Activated T-cell treated with anti-CD3 and anti-CD28 coated beads, Interleukin-2, amount 50 U/mL, for 4 hours (primary cell): Measurements from ENCODE around the gene ENAM. TPM values are rescaled to one million over a fixed set of nuclear protein-coding genes. Genes with fewer than 3 reads are reported as not detected.
"Not testable (repeated sequence)": the region's sequence is repeated elsewhere in the genome, so short reads cannot be mapped to it uniquely, and the experiment has no call there.

Source experiments
- ATAC-seq, 2 donors: fragments of 200-7000 bp; cut with Tn5 transposase; one replicate each; pipeline ENCODE4 v1.10.0; 2021
- DNase-seq: peaks from one replicate; pipeline ENCODE4 v3.0.0-alpha.2; 2020
- H3K27me3 Mint-ChIP-seq: one replicate; pipeline ENCODE4 v1.8.0; 2021; ENCODE audit warnings: low read depth, mixed read lengths
- H3K36me3 Mint-ChIP-seq: one replicate; pipeline ENCODE4 v1.8.0; 2022; ENCODE audit warnings: mixed read lengths; ENCODE audit not compliant: insufficient read depth
- H3K4me1 Mint-ChIP-seq: one replicate; pipeline ENCODE4 v1.8.0; 2021; ENCODE audit warnings: low read depth, mixed read lengths
- H3K4me3 Mint-ChIP-seq: one replicate; pipeline ENCODE4 v1.8.0; 2021; ENCODE audit warnings: mild to moderate bottlenecking, moderate library complexity, mixed read lengths
- H3K9me3 Mint-ChIP-seq: one replicate; pipeline ENCODE4 v1.8.0; 2021; ENCODE audit warnings: mixed read lengths
- total RNA-seq, 3 donors: library from RNA; stranded (reverse); gene quantifications; one replicate each; pipeline ENCODE4 v1.2.1, GENCODE V29; 2021

The ENAM gene
- total RNA-seq, 3 donors from 2014 or later: not detected

- not testable (repeated sequence) for H3K4me1 Mint-ChIP-seq, H3K4me3 Mint-ChIP-seq, H3K36me3 Mint-ChIP-seq, H3K27me3 Mint-ChIP-seq, DNase-seq, H3K9me3 Mint-ChIP-seq, ATAC-seq
Observed at GRCh38 chr4:70650741-70651140, 22.2 kb downstream of the ENAM start.

GRCh38 chr4:70651864-70652506 lies 23.4 kb downstream of the ENAM start:
- no peaks in the 10 kb centered on the region for H3K4me1 Mint-ChIP-seq

GRCh38 chr4:70654605-70655011 lies 26.1 kb downstream of the ENAM start:
- Mint-ChIP-seq H3K36me3 (no peaks in the 10 kb centered on the region), H3K27me3 (no peaks in the 10 kb centered on the region), H3K4me3 (no peak overlapping the region), H3K9me3 (no peaks in the 10 kb centered on the region), H3K4me1 (no peaks in the 10 kb centered on the region)
- ATAC-seq (no peak), DNase-seq (no peak)

More at GRCh38 chr4:70651864-70652506, 23.4 kb downstream of the ENAM start:
- H3K36me3 Mint-ChIP-seq: no peaks in the 10 kb centered on the region
- H3K27me3 Mint-ChIP-seq: no peaks in the 10 kb centered on the region
- no peaks in the 10 kb centered on the region for H3K9me3 Mint-ChIP-seq
- no peak overlapping the region for H3K4me3 Mint-ChIP-seq
- no peak for DNase-seq
- peak; percentile 32 to 48 for ATAC-seq

GRCh38 chr4:70657326-70657725 lies 28.8 kb downstream of the ENAM start:
- Mint-ChIP-seq H3K9me3 (no peaks in the 10 kb centered on the region), H3K4me3 (no peak overlapping the region), H3K27me3 (no peaks in the 10 kb centered on the region), H3K4me1 (no peaks in the 10 kb centered on the region), H3K36me3 (no peaks in the 10 kb centered on the region)
- ATAC-seq: no peak
- no peak for DNase-seq

DNA sequence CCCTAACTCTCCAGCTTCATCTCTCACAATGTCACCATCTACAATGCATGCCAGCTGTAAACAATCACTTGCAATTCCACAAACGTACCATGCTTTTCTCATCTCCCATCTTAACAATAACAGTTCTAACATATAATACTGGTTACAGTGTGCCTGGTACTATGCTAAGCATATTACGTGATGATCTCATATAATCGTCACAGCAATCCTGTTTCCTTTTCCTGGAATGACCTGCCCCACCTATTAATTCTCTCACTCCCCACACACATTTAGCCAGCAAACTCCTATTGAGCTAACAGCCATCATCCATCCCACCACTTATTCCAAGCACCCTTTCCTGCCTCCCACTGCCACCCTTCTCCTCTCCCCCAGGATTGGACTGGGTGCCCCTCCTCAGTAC lies 29.9 kb downstream of the ENAM start:
- ATAC-seq (no peak), DNase-seq (no peak)
- Mint-ChIP-seq H3K9me3 (no peaks in the 10 kb centered on the region), H3K36me3 (no peaks in the 10 kb centered on the region), H3K4me3 (no peak overlapping the region), H3K27me3 (no peaks in the 10 kb centered on the region), H3K4me1 (no peaks in the 10 kb centered on the region)

- no peaks in the 10 kb centered on the region for H3K4me1 Mint-ChIP-seq
- no peaks in the 10 kb centered on the region for H3K36me3 Mint-ChIP-seq
- DNase-seq (no peak), ATAC-seq (no peak)
- no peaks in the 10 kb centered on the region for H3K27me3 Mint-ChIP-seq
- H3K4me3 Mint-ChIP-seq: no peak overlapping the region
- no peaks in the 10 kb centered on the region for H3K9me3 Mint-ChIP-seq
Observed at GRCh38 chr4:70660106-70660505, 31.6 kb downstream of the ENAM start.

GRCh38 chr4:70661309-70661922 lies 32.9 kb downstream of the ENAM start:
- not testable (repeated sequence) for H3K4me3 Mint-ChIP-seq, DNase-seq, H3K9me3 Mint-ChIP-seq, H3K4me1 Mint-ChIP-seq, H3K27me3 Mint-ChIP-seq, H3K36me3 Mint-ChIP-seq
- ATAC-seq: peak; percentile 27 to 32

DNA sequence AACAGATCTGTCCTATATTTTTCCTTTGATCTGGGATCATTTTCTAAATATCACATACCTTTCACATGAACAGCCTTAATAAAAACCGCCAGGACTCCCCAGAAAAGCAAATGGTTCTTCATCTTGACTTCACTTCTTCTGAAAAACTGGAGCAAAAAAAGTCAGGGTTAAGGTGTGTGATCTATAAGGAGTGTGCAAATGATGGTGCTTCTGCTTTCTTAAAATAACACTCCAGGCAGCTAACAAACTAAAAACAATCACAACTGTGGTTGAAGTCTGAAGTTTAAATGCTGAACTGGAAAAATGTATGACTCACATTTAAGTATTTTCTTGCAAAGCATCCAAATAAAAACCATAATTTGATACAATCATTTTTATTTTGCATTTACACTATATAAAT lies 37.8 kb downstream of the ENAM start, which contains the start of gene JCHAIN:
Gene JCHAIN, minus strand, starts transcription at position 140 of the 400 bp plus-strand sequence. Its CDS starts 18 bp downstream, at position 122.
- Mint-ChIP-seq H3K27me3 (no peaks in the 10 kb centered on the region), H3K4me3 (no peak within 1 kb of the TSS), H3K9me3 (no peaks in the 10 kb centered on the region), H3K4me1 (no peaks in the 10 kb centered on the region), H3K36me3 (no peaks in the 10 kb centered on the region)
- ATAC-seq: no peak
- no peak for DNase-seq

DNA sequence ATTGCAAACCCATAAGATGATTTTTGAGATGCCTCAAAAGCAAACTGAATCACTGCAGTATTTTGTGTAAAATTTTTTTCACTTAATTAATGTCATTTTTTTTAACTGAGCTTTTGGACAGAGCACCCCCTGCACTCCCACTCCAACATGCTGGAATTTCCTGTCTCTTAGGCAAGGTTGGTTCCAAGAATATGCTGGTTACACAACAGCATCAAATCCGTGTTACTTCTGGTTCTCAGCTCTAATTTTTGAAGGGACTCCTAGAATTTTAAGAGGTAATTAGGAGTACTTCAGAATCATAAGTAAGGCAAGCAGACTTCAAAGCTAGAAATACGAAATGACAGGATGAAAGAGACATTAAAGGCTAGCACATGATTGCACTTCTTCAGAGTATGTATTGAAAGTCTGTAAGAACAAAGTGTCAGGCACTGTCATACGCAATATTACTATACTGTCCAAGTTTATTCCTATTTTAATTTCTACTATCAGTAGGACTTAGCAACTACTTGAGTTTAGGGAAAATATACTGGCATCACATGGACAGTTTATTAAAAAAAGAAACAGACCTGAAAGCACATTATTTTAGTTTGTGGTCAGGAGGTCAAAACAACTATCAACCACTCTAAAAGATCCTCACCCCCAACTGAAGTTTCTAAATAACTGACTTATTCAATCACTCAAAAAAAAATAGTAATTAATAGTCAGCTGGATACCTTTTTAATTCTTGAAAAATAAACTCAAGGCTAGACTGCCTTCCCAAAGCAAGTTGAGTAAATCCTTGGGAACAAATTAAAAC lies 39.4 kb downstream of the ENAM start:
- ATAC-seq: no peak
- H3K4me1 Mint-ChIP-seq: no peaks in the 10 kb centered on the region
- no peaks in the 10 kb centered on the region for H3K36me3 Mint-ChIP-seq
- H3K9me3 Mint-ChIP-seq: no peaks in the 10 kb centered on the region
- no peaks in the 10 kb centered on the region for H3K27me3 Mint-ChIP-seq
- no peak for DNase-seq
- H3K4me3 Mint-ChIP-seq: no peak overlapping the region

DNA sequence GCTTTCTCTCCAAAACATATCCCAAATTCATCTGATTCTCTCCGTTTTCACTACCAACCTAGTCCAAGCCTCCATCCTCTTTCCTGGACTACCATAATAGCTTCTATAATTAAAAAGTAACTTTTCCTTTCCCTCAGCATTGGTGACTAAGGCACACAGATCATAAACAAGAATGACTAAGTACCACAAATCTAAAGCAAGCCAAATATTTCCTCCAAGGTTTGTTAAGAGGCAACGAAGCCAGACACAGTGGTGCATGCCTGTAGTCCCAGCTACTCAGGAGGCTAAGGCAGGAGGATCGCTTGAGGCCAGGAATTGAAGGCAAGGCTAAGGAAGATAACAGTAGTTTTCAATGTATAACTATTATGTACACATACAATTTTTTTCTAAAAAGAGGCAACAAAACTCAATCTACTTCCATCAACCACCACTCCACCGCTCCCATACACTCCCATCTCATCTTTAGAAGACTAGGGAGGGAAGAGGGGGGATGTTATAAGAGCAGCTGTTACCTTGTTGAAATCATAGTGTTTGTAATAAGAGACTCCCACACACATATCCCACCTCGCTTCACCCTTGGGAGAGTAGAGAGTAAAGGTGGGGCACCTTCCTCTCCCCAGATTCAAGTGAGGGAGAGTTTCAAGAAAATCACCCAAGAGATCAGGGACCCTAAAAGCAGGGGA lies 41.9 kb downstream of the ENAM start:
- ATAC-seq: no peak
- Mint-ChIP-seq H3K36me3 (no peaks in the 10 kb centered on the region), H3K4me3 (no peak overlapping the region), H3K4me1 (no peaks in the 10 kb centered on the region), H3K27me3 (no peaks in the 10 kb centered on the region), H3K9me3 (no peaks in the 10 kb centered on the region)
- DNase-seq: no peak

- no peak for DNase-seq
- peaks cover 3% of the 10 kb centered on the region for H3K27me3 Mint-ChIP-seq
- no peak overlapping the region for H3K4me3 Mint-ChIP-seq
- H3K4me1 Mint-ChIP-seq: no peaks in the 10 kb centered on the region
- H3K36me3 Mint-ChIP-seq: no peaks in the 10 kb centered on the region
- H3K9me3 Mint-ChIP-seq: no peaks in the 10 kb centered on the region
- no peak for ATAC-seq
Observed at GRCh38 chr4:70671091-70671490, 42.5 kb downstream of the ENAM start.

DNA sequence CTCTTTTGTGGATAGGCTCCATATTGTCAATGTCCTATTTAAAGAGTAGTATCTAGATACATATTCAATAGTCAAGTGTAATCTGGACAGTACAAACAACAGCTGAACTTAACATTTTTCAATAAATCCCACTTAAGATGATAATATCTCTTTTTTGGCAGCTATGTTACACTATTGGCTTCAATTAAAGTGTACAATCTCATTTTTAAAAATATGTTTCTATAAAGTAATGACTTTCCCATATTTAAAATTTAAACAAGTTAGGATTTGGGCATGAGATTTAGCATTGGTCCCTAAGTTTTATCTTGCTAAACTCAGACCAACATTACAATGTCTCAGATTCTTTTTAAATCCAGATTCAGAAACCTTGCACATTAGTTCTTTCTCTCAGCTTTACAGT lies 45.6 kb downstream of the ENAM start:
- Mint-ChIP-seq H3K4me3 (no peak overlapping the region), H3K27me3 (peaks cover 3% of the 10 kb centered on the region), H3K36me3 (no peaks in the 10 kb centered on the region), H3K9me3 (no peaks in the 10 kb centered on the region), H3K4me1 (peaks cover 16% of the 10 kb centered on the region)
- ATAC-seq (no peak), DNase-seq (no peak)

GRCh38 chr4:70674731-70675130 lies 46.2 kb downstream of the ENAM start:
- H3K4me1 Mint-ChIP-seq: peaks cover 16% of the 10 kb centered on the region
- ATAC-seq (no peak), DNase-seq (no peak)
- no peaks in the 10 kb centered on the region for H3K9me3 Mint-ChIP-seq
- peaks cover 3% of the 10 kb centered on the region for H3K27me3 Mint-ChIP-seq
- no peaks in the 10 kb centered on the region for H3K36me3 Mint-ChIP-seq
- no peak overlapping the region for H3K4me3 Mint-ChIP-seq

GRCh38 chr4:70676554-70677090 lies 48.1 kb downstream of the ENAM start:
- Mint-ChIP-seq H3K4me3 (no peak overlapping the region), H3K36me3 (no peaks in the 10 kb centered on the region), H3K27me3 (peaks cover 3% of the 10 kb centered on the region), H3K9me3 (no peaks in the 10 kb centered on the region), H3K4me1 (peaks cover 16% of the 10 kb centered on the region)
- ATAC-seq (no peak), DNase-seq (no peak)
